ENCODE results near the gene EPB41L4A.
"Not testable (repeated sequence)": the region's sequence is repeated elsewhere in the genome, so short reads cannot be mapped to it uniquely, and the experiment has no call there.

GRCh38 chr5:112360740-112361139, 58.3 kb downstream of the EPB41L4A start:
- TF ChIP-seq POLR2AphosphoS5 (IDR thresholded peaks at IDR 0.05; ENCODE audit: low read depth, low read length); CTCF (IDR thresholded peaks at IDR 0.05): not testable (repeated sequence)
